NCI-H2107 (cell line): ENCODE measurements around the gene PBXIP1.
"Not testable (repeated sequence)": the region's sequence is repeated elsewhere in the genome, so short reads cannot be mapped to it uniquely, and the experiment has no call there.

Source experiments
- DNase-seq: peaks from one replicate; lab custom pipeline; 2025; lab: John Stamatoyannopoulos, UW

PBXIP1 gene, protein sequence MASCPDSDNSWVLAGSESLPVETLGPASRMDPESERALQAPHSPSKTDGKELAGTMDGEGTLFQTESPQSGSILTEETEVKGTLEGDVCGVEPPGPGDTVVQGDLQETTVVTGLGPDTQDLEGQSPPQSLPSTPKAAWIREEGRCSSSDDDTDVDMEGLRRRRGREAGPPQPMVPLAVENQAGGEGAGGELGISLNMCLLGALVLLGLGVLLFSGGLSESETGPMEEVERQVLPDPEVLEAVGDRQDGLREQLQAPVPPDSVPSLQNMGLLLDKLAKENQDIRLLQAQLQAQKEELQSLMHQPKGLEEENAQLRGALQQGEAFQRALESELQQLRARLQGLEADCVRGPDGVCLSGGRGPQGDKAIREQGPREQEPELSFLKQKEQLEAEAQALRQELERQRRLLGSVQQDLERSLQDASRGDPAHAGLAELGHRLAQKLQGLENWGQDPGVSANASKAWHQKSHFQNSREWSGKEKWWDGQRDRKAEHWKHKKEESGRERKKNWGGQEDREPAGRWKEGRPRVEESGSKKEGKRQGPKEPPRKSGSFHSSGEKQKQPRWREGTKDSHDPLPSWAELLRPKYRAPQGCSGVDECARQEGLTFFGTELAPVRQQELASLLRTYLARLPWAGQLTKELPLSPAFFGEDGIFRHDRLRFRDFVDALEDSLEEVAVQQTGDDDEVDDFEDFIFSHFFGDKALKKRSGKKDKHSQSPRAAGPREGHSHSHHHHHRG

DNA sequence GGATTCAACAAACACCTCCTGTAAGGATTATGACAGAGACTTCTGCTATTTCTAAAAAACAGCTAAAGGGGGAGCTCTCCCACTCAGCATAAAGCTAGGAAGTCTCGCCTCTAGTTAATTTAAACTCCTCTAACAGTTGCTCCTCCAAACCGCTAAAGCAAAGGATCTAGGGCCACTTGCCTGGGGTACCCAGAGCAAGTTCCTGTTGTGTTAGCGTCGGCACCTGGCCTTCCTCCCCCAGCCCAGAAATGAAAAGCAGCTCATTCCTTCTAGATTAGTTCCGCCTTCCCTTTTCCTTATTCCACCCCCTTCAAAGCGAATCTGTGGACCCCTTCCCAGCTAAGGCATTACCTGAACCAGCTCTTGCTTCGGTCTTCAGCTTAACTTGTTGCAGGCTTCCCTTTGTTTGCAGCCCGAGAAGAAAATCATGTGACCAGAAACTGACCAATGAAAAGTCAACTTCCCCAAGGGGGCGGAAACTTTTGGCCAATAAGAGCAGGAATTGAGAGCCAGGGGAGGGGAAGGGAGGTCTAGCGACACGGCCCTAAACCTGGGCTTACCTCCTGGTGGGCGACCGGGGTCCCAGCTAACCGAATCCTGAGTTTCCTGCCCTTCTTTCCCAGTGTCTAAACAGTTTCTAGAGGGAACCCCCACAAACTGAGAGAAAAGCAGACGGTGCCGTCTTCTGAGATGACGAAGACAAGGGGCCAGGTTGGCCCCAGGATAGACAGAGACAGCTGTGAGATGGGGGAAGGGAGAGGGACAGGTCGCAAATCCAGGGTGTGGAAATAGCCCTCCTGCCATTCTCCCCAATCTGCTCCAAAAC lies at the start of gene PBXIP1:
Gene PBXIP1, minus strand, starts transcription at position 382 of the 826 bp plus-strand sequence. CDS start 2,378 bp downstream, outside the sequence.
- peak; percentile 79 for DNase-seq

DNA sequence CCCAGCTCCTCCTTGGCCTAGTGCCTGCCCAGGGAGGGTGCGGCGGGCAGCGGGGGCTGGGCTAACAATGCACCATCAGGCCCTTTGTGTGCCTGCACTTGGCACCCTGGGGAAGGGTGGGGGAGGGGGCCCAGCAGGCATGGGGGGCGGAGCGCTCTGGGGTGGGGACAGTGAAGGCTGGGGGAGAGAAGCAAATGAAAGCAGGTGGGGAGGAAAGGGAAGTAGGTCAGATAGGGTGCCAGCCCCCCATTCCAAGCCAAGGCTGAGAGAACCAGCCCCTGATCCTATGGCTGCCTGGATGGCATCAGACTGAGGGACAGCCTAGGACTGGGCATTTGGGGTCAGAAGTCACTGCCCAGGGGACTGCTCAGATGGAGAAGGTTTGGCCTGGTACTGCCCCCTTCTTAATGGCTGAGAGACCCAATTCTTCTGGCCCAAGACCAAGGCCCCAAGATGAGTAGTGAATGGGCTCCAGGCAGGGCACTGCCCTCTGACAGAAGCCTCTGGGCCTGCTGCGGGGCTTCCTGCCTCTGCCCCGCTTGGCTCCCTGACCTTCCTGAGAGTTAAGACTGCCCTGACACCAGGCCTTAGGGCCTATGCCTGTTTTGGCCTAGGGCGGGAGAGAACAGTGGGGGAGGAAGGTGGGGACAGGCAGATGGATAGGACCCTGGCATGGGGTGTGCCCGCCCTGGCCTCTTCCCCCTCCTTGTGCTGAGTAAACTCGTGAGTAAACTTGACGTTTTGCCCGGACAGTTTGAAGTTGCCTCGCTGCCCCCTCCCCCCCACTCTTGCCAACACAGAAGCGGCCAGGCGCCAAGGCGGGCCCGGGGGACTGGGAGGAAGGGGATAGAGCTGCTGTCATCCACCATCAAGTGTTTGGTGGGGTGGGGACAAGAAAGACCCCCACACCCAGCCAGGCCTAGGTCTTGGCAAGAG lies 49.4 kb upstream of the PBXIP1 start:
- DNase-seq: no peak

DNA sequence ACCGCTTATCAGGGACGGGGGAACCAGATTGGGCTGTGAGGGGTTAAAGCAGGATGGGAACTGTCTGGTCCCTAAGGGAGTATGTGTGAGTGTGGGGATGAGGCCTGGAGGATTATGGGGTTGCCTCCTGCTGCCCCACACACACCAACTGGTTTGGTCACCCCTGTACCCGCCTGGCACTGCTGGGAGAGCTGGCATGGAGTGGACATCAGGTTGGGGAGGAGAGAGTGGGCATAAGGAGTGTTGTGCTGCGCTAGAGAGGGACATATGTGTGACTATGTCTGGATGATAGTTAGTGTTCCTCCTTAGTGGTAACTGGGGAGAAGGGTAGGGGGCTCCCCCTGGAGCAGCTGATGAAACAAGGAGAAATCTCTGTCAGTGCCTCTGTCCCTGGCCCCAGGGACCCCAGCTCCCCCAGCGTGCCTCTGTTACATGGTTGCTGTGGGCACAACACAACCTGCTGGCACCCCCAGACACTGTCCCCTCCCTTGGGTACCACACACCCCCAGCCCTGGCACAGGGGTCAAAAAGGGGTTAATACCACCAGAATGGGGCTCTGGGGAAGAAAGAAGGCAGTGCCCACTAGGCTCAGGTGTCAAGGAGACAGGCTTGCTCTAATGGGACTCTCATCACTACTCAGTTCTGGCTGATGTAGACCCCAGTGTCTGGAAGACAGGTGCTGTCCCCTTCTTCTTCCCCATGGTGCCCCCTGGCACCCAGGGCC lies 48.6 kb upstream of the PBXIP1 start:
- DNase-seq: peak; percentile 18

DNA sequence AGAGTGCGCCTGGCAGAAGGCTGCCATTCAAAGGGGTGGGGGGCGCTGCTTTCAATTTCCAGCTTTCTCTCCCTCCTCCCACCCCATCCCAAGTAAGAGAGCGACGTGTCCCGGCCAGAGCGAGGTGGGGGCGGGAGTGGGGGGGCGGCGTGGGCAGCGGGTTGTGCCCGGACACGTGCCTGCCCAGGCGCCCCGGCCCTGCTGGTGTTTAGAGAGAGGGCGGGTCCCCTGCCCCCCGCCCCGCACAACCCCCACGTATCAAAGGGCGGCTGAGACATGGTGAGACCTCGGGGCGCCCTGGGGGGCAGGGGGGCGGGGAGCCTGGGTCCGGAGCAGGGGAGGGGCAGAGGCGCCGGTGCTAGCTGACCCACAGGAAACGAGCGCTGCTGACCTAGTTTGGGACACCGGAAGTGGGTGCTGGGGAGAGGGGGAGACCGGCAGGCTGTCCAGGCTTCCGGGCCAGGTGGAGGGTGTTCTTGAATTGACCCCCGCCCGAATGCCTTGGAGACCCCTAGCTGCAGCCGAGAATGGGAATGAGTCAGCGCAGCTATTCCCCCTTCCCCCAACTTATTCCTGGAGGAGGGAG lies 48.0 kb upstream of the PBXIP1 start:
- no peak for DNase-seq

DNA sequence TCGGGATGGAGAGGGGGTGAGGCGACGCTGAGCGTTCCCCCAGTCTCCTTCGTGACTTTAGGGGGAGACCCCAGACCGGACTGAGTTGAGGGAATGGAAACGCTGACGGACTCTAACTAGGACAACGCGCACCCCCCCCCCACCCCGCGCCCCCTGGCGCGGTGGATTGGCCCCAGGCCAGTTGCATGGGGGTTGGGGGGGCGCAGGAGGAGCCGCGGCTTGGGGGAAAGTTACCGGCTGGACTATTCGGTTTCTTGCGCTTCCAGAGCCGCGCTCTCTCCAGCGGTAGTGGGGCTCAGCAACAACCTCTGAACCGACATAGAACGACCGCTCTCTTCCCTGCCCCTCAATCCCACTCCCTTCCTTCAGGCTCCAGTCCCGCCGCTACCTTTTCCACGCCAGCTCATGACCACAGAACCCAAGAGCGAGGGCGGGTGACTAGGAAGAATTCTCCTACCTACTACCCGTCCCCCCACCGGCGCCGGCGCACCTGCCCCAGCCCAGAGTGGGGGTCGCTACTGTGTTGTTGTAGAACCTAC lies 47.4 kb upstream of the PBXIP1 start:
- peak; percentile 34 for DNase-seq

DNA sequence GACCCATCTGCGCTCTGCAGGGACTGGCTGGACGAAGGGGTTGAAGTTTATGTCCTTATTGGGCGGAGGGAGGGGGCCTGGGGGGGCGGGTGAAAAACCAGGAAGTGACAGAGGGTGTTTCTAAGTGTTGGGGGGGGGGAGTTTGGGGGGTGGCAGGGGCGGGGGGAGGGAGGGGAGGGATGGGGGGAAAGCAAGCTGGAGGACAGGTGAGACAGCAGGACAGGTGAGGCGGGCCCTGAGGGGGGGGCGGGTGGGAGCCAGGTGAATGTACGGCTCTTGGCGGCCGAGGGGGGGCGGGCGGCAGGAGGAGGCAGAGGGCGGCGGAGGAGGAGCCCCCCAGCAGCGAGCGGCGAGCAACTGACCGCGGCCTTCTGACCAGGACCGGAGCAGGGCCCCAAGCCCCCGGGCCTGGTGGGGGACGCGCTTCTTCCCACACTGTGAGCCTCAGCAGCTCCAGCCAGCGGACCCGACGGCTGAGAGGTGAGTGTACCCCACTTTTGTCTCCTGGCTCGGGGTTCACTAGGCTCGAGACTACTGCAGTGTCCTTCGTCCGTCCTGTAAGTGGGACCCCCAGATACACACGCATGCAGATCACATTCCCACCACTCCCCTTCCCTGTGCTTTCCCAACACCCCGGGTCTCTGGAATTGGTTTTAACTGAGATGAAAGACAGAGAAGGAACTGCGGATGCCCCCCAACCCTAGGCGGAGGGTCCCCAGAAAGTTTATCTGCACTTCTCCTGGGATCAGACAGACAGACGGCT lies 46.7 kb upstream of the PBXIP1 start, which contains the start of gene ZBTB7B:
Gene ZBTB7B, plus strand, starts transcription at position 339 of the 763 bp plus-strand sequence. CDS start 11,859 bp downstream, outside the sequence.
- DNase-seq: peak; percentile 73

DNA sequence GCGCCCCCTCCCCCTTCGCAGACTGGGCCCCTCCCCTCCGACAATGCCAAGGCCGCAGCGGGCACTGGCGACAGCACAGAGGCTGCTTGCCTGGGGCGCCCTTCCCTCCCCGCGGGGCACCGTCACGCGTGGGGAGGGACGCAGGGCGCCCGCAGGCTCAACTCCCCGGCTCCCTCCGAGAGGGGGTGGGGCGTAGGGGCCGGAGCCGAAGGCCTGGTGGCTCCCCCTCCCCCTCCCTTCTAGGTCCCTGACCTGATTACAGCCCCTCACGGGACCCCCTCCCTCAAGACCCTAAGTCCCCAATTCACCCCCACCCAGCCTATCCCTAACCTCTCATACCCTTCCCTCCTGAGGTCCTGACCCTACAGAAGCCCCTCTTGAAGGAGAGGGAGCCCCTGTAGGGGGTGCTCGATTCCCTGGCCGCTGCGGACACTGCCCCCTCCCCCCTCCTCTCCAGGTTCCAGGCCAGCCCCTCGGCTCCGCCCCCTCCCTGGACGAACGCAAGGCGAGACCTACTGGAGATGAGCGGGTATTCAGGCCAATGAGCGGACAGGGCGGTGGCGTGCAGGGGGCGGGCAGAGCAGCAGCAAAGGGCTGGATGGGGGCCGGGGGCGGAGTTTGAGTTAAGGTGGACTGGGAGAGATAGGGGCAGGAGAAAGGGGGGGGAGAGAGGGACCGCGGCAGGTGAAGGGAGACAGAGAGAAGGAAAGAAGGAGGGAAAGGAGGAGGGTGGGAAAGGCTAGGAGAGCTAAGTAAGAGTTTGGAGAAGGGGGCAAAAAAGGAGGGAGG lies 46.0 kb upstream of the PBXIP1 start:
- DNase-seq: peak; percentile 98

DNA sequence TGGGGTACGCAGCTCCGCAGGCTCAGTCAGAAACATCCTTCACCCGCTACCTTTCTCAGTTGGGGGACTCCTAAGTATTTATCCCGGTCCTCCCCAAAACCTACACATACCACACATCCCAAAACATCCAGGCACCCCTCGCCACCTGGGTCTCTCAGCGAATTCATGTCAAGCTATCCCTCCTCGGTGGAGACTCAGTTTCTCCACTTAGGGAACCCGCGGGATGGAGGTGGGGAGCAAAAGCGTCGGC lies 45.5 kb upstream of the PBXIP1 start:
- no peak for DNase-seq

DNA sequence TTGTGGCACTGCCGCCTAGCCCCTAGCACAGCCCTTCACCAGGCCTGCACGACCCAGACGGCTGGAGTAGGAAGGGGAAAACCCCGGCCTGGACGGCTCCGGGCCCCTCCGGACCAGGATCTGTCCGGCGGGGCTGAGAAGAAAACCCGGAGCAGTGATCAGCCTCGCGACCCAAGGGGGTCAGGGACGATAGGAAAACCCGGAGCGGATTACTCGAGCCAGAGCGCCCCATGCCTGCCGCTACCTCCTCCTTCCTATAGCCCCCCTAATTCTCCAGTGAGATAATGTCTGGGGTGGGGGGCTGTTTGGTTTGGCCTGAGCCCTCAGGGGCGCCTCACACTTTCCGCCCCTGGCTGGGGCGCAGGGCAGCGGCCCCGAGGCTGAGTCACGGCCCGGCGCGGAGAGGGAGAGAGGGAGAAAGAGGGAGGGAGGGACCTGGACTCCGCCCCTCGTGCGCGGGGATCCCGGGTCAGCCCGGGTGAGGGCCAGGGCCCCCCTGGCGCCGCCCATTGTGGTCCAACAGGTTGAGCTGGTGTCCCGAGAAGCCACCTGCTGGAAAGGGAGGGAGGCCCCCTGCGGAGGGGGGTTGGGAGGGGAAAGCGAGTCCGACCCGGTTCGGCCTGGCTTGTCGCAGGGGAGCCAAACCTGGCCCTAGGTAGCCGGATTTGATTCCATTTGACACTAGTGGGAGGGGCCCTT lies 45.0 kb upstream of the PBXIP1 start:
- peak; percentile 86 for DNase-seq

DNA sequence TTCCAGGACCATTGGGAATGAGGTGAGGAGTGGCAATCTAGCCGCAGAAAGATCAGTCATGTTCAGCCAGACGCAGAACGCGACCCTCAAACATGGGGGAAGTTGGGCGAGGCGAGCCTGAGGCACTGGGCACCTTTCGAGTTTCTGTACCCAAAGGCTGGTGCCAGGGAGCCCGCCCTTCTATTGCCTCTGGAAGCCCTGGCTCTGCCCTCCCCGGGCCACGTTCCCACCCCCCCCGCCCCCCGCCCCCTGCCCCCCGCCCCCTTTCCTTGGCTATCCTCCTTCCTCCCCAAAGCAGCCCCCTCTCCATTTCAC lies 44.5 kb upstream of the PBXIP1 start:
- DNase-seq: no peak

DNA sequence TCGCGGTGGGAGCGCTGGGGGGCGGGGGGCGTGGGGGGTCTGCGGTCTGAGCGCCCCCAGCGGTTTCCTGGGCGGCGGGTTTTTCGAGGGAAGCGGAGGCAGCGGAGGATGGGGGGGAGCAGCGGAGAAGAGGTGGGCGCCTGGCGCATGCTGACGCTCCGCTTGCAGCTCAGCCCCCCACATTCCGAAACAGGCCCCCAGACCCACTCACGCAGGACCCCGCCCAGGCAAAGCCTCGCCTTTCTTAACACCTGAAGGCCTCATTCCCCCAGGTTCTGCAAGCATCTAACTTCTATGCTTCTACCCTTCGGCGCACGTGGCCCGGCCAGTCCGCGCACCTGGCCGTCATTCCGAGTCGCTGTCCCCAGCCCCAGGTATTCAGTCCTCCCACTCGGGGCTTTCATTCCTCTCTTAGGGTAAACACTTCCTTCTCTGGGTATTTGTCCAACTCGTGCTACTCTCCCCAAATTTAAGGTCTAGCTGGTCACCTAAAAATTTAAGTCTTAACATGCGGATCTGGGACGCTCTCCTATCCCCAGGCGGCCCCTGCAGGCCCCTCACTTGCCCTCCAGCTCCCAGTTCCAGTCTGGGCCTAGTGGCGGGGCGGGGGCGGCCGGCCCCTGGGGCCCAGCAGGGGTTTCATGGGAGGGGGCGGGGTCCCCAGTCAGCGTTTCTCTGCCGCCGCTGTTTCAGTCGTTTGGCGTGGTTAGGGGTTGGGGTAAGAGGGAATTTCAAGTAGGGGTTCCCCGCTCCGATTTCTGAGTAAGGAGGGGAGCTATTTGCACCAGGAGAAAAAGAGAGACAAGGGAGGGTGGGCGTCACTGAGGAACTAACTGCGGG lies 43.9 kb upstream of the PBXIP1 start:
- no peak for DNase-seq

DNA sequence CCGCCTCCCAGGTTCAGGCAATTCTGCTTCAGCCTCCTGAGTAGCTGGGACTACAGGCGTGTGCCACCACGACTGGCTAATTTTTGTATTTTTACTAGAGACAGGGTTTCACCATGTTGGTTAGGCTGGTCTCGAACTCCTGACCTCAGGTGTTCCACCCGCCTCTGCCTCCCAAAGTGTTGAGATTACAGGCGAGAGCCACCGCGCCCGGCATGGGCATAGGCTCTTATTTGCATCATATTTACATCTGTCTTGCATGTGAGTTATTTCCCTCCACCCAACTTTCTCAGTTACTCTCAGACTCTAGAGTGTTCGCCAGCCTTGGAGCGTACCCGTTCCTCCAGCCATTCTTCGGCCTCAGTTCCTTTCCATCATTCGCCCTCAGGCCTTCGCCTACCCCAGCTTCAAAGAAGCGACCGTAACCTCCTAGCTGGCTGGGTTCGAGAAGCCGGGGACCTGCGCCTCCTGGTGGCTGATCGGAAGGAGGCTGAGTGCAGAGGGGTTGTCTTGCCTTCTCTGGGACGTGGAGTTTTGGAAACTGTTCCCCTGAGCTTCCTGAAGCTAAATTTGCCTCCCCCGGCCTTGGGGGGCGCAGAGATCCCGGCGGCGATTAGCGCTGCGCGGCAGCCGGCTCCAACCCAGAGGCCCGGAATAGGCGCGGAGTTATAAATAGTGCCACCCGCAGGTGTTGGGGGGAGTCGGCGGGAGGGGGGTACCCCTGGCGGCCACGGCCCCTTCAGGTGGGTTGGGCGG lies 43.1 kb upstream of the PBXIP1 start:
- no peak for DNase-seq

DNA sequence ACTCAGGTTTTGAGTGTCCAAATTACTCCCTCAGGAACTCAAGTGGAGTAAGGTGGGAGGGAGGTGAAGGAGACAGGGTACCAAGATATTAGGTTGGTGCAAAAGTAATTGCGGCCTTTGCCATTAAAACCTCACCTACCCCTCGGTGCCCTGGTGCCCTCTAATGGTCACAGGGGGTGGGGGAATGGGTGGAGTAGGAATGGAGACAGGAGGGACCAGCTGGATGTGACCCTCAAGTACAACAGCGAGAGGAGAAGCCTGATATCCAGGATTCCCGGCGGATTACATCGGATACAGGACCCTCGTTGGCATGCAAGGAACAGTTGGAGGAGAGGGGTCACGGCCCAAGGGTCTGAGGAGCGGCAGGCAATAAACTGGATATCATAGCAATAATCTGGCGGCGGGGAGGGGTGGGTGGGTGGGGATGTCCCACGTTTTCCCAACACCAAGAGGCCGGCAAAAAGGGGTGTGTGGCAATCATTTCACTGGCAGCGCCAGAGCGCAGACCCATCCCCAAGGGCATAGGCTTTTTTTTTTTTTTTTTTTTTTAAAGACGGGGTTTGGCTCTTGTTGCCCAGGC lies 42.4 kb upstream of the PBXIP1 start:
- no peak for DNase-seq

DNA sequence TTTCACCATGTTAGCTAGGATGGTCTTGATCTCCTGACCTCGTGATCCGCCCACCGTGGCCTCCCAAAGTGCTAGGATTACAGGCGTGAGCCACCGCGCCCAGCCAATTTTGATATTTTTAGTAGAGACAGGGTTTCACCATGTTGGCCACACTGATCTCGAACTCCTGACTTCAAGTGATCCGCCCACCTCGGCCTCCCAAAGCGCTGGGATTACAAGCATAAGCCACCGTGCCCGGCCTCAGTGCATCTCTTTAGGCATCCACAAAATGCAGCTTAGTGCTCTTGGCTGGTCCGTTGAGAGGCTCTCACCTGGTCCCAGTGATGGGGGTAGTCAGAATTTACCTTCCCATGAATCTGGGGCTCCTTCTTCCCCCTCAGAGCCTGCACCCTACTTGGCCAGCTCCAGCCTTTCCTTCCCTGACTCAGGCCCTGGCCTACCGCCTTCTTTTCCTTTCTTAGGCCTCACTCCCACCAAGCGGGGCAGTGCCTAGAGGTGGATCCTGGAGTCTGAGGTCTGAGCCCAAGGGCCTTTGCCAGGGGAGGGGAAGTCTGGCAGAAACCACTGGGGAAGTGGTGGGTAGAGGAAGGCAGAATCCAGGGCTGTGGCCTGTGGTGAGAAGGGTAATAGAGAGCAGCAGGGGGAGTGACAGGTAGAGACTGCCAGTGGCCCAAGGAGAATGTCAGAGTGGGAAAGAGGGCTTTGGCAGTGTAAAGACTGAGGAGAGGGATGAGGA lies 41.2 kb upstream of the PBXIP1 start:
- no peak for DNase-seq

DNA sequence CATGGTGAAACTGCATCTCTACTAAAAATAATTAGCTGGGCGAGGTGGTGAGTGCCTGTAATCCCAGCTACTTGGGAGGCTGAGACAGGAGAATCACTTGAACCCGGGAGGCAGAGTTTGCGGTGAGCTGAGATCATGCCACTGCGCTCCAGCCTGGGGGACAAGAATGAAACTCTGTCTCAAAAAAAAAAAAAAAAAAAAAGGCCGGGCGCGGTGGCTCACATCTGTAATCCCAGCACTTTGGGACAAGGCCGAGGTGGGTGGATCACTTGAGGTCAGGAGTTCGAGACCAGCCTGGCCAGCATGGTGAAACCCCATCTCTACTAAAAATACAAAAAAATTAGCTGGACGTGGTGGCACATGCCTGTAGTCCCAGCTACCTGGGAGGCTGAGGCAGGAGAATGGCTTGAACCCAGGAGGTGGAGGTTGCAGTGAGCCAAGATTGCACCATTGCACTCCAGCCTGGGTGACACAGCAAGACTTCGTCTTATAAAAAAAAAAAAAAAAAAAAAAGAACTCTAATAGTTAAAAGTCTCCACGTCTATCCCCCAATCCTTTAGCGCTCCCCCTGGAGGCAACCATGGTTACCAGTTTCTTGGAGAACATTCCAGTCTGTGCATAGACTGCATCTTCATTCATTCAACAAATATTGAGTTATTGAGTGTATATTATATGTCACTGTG lies 39.5 kb upstream of the PBXIP1 start:
- not testable (repeated sequence) for DNase-seq
